ENCODE data around the gene APOBEC3G.

APOBEC3G gene

DNA sequence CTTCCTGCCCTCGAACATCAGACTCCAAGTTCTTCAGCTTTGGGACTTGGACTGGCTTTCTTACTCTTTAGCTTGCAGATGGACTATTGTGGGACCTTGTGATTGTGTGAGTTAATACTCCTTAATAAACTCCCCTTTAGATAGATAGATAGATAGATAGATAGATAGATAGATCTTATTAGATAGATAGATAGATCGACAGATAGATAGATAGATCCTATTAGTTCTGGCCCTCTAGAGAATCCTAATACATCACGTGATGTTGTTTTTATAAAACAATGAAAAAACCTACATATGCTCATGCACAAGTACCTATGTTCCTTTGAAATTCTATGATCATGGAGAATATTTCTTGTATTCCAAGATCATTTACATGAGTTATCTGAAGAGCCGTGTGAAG, 43.9 kb downstream of the APOBEC3G start:
- DNase-seq (ENCODE audit: extremely low read depth in 1 of 2, low read depth in 1 of 2): no peak

DNA sequence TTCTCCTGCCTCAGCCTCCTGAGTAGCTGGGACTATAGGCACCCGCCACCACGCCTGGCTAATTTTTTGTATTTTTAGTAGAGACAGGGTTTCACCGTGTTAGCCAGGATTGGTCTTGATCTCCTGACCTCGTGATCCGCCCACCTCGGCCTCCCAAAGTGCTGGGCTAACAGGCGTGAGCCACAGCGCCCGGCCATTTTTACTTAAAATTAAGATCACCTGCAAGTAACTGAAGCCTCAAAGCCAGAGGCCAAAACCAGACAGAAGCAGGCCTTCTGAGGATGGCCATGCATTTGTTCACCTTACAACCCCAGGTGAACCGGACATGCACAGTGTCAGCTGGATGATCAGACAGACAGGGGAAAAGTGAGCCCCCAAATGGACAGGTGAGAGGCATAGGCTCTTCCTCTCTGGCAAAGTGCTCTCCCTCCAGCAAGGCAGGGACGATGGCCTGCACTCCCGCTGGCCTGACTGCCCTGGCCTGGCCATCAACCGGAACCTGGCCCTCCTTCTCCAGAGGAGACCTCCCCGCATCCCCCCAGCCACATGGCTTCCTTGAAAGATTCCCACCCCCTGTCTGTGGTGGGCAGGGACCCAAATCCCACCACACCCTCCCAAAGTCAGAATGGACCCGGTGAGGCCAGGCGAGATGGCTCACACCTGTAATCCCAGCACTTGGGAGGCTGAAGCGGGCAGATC, 45.8 kb downstream of the APOBEC3G start:
- no peak for DNase-seq (ENCODE audit: extremely low read depth in 1 of 2, low read depth in 1 of 2)

DNA sequence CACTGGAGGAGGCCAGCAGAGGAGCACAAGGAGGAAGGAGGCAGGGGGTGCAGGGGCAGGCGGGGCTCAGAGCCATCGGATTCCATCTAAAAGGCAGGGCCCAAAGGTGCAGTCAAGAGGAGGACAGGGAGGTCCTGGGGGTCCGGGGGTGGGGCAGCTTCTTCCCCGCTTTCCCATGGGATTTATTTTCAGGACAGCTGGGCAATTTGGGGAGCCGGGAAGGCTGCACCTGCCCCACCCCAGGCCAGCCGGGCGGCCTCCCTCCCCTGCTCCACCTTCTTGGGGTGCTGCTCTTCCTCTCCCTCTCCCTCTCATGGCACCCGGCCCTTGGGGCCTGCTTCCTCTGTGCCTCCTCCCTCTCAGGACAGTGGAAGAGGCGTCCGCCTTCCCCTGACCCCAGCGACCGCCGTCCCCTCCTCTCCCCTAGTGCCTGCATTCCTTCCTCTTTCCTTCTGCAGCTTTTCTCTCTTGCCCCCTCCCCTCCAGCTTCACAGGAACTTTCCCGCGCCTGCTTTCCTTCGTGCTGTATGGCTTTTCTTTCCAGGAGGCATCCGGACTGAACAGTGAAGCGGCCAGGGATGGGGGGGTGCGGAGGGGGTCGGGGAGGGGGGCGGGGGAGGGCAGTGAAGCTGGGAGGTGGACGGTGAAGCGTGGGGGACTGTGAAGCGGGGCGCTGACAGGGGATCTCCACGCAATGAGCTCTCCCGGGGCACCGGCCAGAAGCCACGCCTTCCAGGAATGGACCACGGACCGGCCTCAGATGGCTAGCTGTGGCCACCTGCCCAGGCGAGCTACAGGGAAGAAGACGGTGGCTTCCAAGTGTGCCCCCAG, 46.9 kb downstream of the APOBEC3G start:
- no peak for DNase-seq (ENCODE audit: extremely low read depth in 1 of 2, low read depth in 1 of 2)

DNA sequence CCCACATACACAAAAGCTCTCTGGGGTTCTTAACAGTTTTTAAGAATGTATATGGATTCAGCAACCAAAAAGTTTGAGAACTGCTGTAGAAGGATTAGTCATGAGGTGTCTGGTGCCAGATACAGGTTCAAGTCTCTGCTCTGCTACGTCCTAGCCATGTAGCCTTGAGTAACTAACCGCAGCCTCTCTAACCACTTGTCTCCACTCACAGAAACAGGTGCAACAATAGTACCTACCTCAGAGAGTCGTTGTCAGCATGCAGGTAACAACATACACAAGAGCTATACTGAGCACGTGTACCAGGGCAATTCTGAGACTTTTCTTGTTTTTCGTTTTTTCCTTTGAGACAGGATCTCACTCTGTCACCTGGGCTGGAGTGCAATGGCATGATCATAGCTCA, 48.5 kb downstream of the APOBEC3G start:
- no peak for DNase-seq (ENCODE audit: extremely low read depth in 1 of 2, low read depth in 1 of 2)

DNA sequence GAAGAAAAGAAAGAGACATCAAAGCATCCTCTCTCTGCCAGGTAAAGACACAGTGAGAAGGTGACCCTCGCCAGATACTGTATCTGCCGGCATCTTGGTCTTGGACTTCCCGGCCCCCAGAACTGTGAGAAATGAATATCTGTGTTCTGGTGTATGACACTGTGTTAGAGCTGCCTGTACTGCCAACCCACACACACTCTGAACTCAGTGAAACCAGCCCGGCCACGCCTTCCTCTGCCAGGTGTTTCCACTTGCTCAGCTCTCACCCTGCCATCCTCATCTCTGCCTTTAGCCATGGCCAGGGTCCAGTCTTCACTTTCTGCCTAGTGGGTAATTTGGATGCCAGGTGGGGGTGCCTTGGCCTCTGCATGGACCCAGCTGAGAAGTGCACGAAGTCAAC, 51.4 kb downstream of the APOBEC3G start:
- no peak for DNase-seq (ENCODE audit: extremely low read depth in 1 of 2, low read depth in 1 of 2)

DNA sequence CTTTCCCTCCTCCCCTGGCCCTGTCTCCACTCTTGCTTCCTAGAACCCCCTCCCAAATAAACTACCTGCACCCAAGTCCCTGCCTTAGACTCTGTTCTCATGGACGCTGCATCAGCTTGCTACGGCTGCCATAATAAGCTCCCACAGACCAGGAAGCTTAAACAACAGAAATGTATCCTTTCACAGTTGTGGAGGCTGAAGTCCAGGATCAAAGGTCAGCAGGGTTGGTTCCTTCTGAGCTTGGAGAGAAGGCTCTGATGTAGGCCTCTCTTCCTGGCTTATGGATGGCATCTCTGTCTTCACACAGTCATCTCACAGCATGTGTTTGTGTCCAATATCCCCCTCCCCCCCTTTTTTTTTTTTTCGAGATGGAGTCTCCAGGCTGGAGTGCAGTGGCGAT, 52.0 kb downstream of the APOBEC3G start:
- DNase-seq (ENCODE audit: extremely low read depth in 1 of 2, low read depth in 1 of 2): no peak

DNA sequence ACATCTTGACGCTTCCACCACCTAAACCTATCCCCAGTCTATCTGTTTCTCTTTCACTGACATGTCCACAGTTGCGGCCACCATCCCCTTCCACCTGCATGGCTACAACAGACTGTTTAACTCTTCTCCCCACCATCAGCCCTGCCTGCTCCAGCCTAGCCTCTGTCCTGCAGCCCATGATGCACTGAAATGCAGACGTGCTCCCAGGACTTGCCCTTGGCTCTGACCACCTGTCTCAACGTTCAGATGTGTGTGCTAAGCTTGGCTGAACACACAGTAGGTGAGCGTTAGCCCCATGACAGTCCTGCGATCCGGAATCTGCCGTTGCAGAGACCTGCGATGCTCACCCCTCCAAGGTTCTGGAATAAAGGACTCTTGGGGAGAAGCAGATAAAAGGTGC, 52.7 kb downstream of the APOBEC3G start:
- DNase-seq (ENCODE audit: extremely low read depth in 1 of 2, low read depth in 1 of 2): no peak

DNA sequence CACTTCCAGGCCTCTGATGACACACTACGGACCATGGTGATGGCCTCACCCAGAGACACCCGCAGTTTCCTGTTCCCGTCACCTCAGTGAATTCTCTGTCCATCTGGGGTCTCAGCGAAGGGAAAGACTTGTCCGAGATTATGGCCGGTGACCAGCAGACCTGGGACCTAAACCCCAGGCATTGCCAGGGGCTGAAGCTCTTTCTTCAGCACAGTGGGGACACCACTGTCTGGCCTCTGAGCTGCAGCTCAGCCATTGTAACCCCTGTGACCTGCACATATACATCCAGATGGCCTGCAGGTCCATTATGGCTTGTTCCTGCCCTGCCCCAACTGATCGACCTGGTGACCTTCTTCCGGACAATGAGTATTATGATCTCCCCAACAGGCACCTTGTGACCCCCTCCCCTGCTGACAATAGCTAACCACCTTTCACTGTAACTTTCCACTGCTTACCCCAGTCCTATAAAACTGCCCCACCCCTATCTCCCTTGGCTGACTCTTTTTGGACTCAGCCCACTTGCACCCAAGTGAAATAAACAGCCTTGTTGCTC, 53.2 kb downstream of the APOBEC3G start:
- no peak for DNase-seq (ENCODE audit: extremely low read depth in 1 of 2, low read depth in 1 of 2)

DNA sequence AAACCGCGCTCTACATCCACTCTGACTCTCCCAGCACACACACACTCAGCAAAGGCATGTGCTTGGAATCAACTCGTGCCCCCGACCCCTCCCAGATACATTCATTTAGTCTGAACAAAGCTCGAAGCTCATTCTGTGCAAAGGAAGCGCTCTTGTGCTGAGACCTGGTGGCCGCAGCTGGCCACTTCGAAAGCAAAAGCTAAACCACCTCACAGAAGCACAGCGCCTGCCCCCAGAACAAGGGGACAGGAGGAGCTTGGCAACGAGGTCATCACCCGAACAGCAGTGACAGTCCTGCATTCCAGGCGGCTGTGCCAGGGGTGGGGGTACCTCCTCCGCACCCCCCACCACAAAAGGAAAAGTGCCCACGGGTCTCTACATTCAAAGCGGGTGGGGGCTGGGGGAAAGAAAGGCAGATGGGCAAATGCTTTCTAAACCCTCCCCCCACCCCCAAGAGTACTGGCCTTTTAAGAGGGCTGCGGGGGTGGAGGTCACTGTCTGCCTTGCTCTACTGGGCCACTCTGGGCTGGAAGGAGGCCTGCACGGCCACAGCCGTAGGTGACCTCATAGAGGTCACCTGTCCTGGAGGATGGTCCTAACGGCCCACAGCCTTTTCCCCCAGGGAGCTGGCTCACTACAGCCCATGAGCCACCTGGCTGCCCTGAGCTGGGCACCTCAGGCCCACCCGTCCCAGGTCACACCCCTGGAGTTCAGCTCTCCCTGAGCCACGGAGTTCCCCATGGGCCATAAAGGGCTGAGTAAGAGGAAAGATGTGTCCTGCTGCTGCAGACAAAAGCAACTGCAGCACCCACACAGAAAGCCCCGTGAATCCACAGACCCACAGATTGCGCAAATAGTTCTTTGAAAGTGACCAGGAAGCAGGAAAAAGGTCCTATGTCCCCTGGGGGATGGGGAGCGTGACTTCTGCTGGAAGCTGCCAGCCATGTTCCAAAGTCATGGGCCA, 54.1 kb downstream of the APOBEC3G start:
- no peak for DNase-seq (ENCODE audit: extremely low read depth in 1 of 2, low read depth in 1 of 2)

DNA sequence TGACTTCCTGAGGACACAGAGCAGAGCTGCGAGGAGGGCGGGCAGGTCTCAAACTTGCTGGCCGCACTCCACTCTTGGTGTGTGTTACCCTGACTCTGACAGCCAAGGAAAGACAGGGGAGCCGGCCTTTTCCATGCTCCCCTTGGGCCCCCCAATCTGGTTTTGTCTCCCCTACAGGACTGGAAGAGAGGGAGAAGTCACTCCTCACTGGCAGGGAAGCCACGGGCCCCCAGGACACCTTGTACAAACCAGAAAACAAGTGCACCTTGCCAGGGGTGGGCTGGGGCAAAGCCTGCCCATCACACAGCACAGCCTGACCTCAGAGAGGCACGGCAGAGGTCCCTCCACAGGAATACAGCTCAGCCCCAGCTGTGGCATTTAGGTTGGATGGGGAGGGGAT, 55.2 kb downstream of the APOBEC3G start:
- no peak for DNase-seq (ENCODE audit: extremely low read depth in 1 of 2, low read depth in 1 of 2)

DNA sequence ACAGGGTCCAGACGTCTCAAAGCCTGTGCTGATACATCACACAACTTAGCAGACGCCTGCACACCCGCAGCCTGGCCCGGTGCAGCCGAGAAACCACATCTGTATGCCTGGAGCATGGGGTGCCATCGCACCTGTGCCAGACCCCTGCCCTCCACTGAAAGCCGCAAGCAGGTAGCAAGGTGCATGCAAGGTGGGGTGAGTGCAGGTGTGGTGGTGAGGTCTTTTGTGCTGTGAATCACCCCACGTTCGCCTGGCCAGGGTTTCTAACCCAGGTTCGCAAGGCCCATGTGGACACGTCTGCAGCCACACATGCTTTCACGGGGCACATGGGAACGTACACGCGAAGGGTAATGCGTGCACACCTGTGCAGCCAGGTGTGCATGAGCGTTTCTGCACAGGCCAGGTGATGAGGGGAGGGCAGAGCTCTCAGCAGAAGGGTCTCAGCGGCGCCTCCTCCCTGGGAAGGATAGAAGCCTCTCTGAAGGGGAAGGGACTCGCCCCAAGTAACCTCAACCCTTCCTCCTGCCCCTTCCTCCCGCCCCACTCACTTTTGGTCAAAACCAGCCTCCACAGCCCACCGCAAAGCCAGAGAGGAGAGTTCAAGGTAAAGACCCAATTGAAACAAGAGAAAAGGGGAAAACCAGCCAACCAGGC, 55.9 kb downstream of the APOBEC3G start:
- DNase-seq (ENCODE audit: extremely low read depth in 1 of 2, low read depth in 1 of 2): no peak

DNA sequence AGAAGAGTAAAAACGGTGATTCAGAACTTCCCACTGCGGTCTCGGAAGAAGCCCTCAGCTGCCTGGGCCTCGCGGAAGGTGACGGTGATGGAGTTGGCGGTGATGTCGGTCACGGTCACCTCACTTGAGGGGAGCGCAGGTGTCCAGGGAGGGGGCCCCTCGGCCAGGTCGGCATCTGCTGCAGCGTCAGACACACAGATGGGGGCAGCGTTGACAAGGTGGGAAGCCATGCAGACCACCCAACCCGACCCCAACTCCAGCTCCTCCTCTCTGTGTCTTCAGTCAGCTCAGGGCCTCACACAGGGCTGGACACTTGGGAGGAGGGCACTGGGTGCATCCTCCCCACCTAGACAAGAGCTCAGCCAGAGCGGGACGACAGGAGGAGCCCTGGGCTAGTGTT, 56.8 kb downstream of the APOBEC3G start:
- no peak for DNase-seq (ENCODE audit: extremely low read depth in 1 of 2, low read depth in 1 of 2)

DNA sequence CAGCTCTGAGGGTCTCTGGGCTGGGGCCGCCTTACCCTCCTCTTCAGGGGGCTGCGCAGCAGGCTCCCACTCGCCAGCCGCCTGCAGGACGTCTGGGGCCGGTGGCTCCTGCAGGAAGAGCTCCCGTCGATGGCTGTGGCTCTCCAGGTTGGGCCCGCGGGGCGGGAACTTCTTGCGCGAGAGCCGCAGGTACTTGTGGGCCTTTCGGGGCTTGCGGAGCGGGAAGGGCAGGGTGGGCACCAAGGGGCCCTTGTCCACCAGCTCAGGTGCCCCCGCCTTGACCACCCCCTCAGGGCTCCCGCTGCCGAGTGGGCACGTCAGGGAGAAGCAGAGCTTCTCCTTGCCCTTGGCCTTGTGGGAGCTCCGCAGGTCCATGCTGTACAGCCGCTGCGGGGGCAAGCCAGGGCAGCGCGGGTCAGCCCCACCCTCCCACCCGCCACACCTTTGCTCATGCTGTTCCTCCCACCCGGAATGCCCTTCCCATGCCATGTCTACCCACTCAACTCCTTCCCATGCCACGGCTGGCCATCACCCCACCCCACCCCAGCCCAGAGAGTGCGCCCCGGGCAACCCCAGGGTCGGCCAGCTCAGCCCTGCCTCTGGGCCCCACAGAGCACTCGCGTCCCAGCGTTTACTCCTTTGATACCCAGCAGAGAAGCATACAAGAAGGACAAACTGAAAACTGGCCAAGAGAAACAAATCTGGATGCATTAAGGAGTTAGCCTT, 57.5 kb downstream of the APOBEC3G start:
- DNase-seq (ENCODE audit: extremely low read depth in 1 of 2, low read depth in 1 of 2): no peak

DNA sequence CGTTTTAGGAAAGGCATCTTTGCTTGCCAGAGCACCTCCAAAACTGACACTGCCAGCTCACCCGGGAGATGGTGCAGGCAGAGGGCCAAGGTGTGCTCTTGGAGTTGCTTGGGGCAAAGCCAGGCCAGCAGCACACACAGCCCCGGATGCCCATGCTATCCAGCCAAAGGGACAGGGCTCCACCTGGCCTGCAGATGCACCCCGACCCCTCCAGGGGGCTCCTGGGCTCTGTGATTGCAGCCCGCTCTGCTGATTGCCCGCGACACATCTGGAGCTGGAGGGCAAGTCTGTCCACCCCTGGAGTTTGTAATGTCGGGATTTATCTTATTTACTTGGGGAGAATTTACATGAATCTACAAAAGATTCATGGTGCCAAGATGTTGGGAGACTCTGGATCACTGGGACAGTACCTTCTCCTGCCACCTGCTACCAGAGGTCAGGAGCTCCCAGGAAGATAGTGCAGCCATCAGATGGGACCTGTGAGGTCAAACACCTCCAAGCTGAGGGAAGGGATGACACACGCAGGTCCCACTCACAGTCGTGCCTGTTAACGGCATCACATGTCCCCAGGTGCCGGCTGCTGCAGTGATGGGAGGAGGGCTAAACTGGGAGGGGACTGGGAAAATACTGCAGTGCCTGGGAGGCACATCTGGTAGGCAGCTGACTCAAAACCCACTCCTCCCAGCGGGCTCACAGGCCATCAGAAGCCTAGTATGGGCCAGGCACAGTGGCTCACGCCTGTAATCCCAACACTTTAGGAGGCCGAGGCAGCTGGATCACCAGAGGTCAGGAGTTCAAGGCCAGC, 58.2 kb downstream of the APOBEC3G start:
- DNase-seq (ENCODE audit: extremely low read depth in 1 of 2, low read depth in 1 of 2): no peak

DNA sequence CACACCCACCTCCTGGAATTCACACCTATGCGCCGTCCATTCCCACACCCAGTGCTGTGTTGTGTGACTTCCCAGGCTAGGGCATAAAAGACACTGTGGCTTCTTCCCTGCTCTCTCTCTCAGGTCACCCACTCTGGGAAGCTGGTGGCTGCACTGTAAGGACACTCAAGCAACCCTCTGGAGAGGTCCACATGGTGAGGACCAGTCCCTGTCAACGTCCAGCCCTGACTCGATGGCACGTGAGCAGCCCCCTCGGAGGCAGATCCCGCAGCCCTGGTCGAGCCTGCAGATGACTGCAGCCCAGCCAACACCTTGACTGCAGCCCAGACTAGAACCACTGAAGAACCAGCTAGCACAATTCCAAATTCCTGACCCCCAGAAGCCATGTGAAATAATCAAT, 59.2 kb downstream of the APOBEC3G start:
- no peak for DNase-seq (ENCODE audit: extremely low read depth in 1 of 2, low read depth in 1 of 2)

All from stimulated activated CD8-positive, alpha-beta memory T cell treated with anti-CD3 and anti-CD28 coated beads, Interleukin-7, amount 100 ng/mL, for 48 hours (primary cell).